Stomach (tissue), 9 donors: ENCODE measurements around the gene ZNF358. TPM values are rescaled to one million over a fixed set of nuclear protein-coding genes. Genes with fewer than 3 reads are reported as not detected.

Experiments used
- DNase-seq, 2 donors: peaks; one replicate each; pipeline versions ENCODE4 v3.0.0 to v3.0.0-alpha.2; 2013 to 2019
- H3K27ac ChIP-seq, 5 donors: fragments of 200-600 bp in 4 of 5; sonication (generic) in 4 of 5; one replicate each; pipeline ENCODE4 v1.5.1; 2013 to 2019; ENCODE audit warnings: mild to moderate bottlenecking in 1 of 5, moderate library complexity in 1 of 5
- H3K27me3 ChIP-seq, 3 donors: fragments of 200-600 bp; sonication (generic); one replicate each; pipeline ENCODE4 v1.5.1; 2017 to 2019; ENCODE audit warnings: mixed run types in 1 of 3
- H3K36me3 ChIP-seq, 4 donors: fragments of 200-600 bp; sonication (generic); 1 replicate in 3 of 4; 2 replicates in 1 of 4; pipeline ENCODE4 v1.5.1; 2016 to 2019
- H3K4me1 ChIP-seq, 4 donors: fragments of 200-600 bp; sonication (generic); one replicate each; pipeline ENCODE4 v1.5.1; 2016 to 2019
- H3K4me3 ChIP-seq, 4 donors: fragments of 200-600 bp; sonication (generic) in 3 of 4; one replicate each; pipeline ENCODE4 v1.5.1; 2016 to 2019; ENCODE audit warnings: mild to moderate bottlenecking in 1 of 4
- H3K9me3 ChIP-seq, 4 donors: fragments of 200-600 bp; sonication (generic); one replicate each; pipeline ENCODE4 v1.5.1; 2016 to 2019
- CTCF ChIP-seq, 7 experiments: fragments of 450-650 bp in 4 of 7; fragments of 200-600 bp in 3 of 7; sonication (generic) in 3 of 7; IDR thresholded peaks; one replicate each; pipeline ENCODE4 v1.5.1; 2016 to 2019; ENCODE audit warnings: antibody characterized with exemption in 7 of 7, control low read depth in 2 of 7, mild to moderate bottlenecking in 1 of 7
- EP300 ChIP-seq: sonication (generic); formaldehyde crosslinking; IDR thresholded peaks from one replicate; pipeline ENCODE4 v1.6.1; 2017; ENCODE audit warnings: antibody characterized with exemption
- POLR2A ChIP-seq, 4 donors: fragments of 450-650 bp; IDR thresholded peaks; one replicate each; pipeline ENCODE4 v1.6.1; 2016; ENCODE audit warnings: antibody characterized with exemption in 4 of 4, control low read depth in 2 of 4, mild to moderate bottlenecking in 1 of 4, moderate library complexity in 1 of 4
- POLR2AphosphoS5 ChIP-seq, 3 donors: sonication (generic); formaldehyde crosslinking; IDR thresholded peaks; one replicate each; pipeline ENCODE4 v1.6.1; 2016; ENCODE audit warnings: antibody characterized with exemption in 3 of 3
- WGBS, 5 donors: extraction: QIAGEN DNeasy Blood & Tissue Kit in 3 of 5; methylation state at CpG; one replicate each; pipeline versions ENCODE4 v1.1.5 to v1.1.7; 2013 to 2018; 5-methylcytosine and 5-hydroxymethylcytosine counted together
- intact Hi-C: fragments of 100-400 bp; cut with DNase I; formaldehyde crosslinking; loops from one replicate; pipeline ENCODE4 v1.15.1; 2023; ENCODE audit warnings: low total_unique reads
- polyA plus RNA-seq, 3 donors: library from polyadenylated mRNA; stranded (reverse); fragments of 200-250 nt; gene quantifications; one replicate each; pipeline ENCODE4 v1.2.3, GENCODE V29; 2013
- total RNA-seq, 5 donors: library from RNA; depleted of rRNA; stranded (reverse); fragments of >200 nt; gene quantifications; one replicate each; pipeline versions ENCODE4 v1.1.0 to v1.2.3, GENCODE V29; 2014 to 2016
- donor health status: healthy with polysubstance abuse.
- donor health status: Bipolar disorder and iron deficiency.
- donor health status: healthy.

The ZNF358 gene
- total and polyA plus RNA-seq, 8 donors: 6.2 to 304 (median 74.1) TPM

- H3K4me1 ChIP-seq: peaks cover 9 to 37% (median 11%) of the 10 kb centered on the region in 4 donors
- peaks cover 0 to 27% (median 13%) of the 10 kb centered on the region in 3 donors for H3K27me3 ChIP-seq
- DNase-seq: peak in 1 of 2 donors; percentile 44
- 45 to 56% (median 53%) methylated on average over 7 of the region's 7 CpGs for WGBS, 5 donors
- intact Hi-C loops: no loop called here
- H3K36me3 ChIP-seq: no peaks in the 10 kb centered on the region
- H3K9me3 ChIP-seq: no peaks in the 10 kb centered on the region
- no peak for TF ChIP-seq POLR2A (IDR thresholded peaks at IDR 0.05)
- TF ChIP-seq CTCF (IDR thresholded peaks at IDR 0.05): peak in 2 of 7 experiments; percentile 8 to 14
- no peak for TF ChIP-seq POLR2AphosphoS5 (IDR thresholded peaks at IDR 0.05)
- no peak overlapping the region for H3K4me3 ChIP-seq
- H3K27ac ChIP-seq: no peak overlapping the region
These were observed 18.6 kb upstream of the ZNF358 start for GRCh38 chr19:7497292-7497691.

- TF ChIP-seq POLR2AphosphoS5 (IDR thresholded peaks at IDR 0.05) (peak in 1 of 3 donors; percentile 27), POLR2A (IDR thresholded peaks at IDR 0.05) (no peak)
- H3K27me3 ChIP-seq: peaks cover 4 to 54% (median 13%) of the 10 kb centered on the region in 3 donors
- peak overlapping the region; percentile 41 to 63 (median 52) for H3K4me3 ChIP-seq
- intact Hi-C loops: no loop called here
- H3K9me3 ChIP-seq: no peaks in the 10 kb centered on the region
- no peaks in the 10 kb centered on the region for H3K36me3 ChIP-seq
- WGBS, 5 donors: 2 to 7% (median 3%) methylated on average over 12 to 93 of the region's 93 CpGs
- no peak overlapping the region for H3K27ac ChIP-seq
- DNase-seq: peak; percentile 72 to 92
- H3K4me1 ChIP-seq: peaks cover 17 to 23% (median 20%) of the 10 kb centered on the region in 4 donors
These were observed 15.0 kb upstream of the ZNF358 start for GRCh38 chr19:7500811-7501450.

- no peak for DNase-seq
- WGBS, 5 donors: 49 to 74% (median 62%) methylated on average over 2 of the region's 2 CpGs
- H3K27me3 ChIP-seq: peaks cover 4 to 58% (median 13%) of the 10 kb centered on the region in 3 donors
- TF ChIP-seq POLR2A (IDR thresholded peaks at IDR 0.05) (no peak), POLR2AphosphoS5 (IDR thresholded peaks at IDR 0.05) (no peak), CTCF (IDR thresholded peaks at IDR 0.05) (no peak)
- H3K4me3 ChIP-seq: no peak overlapping the region
- no peak overlapping the region for H3K27ac ChIP-seq
- no peaks in the 10 kb centered on the region for H3K9me3 ChIP-seq
- intact Hi-C loops: no loop called here
- H3K36me3 ChIP-seq: no peaks in the 10 kb centered on the region
- H3K4me1 ChIP-seq: peaks cover 22 to 34% (median 27%) of the 10 kb centered on the region in 4 donors
These were observed 13.4 kb upstream of the ZNF358 start for GRCh38 chr19:7502552-7502951.

DNA sequence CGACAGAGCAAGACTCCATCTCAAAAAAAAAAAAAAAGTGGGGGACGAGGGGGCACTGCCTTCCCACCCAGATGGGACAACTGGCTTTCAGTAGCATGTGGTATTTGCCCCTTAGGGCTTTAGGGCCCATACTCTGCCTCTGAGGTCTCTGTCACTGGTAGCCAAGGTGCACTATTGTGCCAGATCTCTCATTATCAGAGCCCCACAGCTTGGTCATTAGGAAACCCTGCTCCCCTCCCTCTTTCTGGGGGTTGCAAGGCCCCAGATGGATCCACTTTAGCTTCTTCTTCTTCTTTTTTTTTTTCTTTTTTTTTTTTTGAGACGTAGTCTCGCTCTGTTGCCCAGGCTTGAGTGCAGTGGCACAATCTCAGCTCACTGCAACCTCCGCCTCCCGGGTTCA, 11.2 kb upstream of the ZNF358 start:
- intact Hi-C loops: no loop called here
- Histone ChIP-seq H3K27me3 (peaks cover 4 to 58% (median 13%) of the 10 kb centered on the region in 3 donors), H3K4me1 (peaks cover 22 to 42% (median 30%) of the 10 kb centered on the region in 4 donors), H3K27ac (no peak overlapping the region), H3K9me3 (no peaks in the 10 kb centered on the region), H3K36me3 (no peaks in the 10 kb centered on the region), H3K4me3 (no peak overlapping the region)
- no peak for TF ChIP-seq CTCF (IDR thresholded peaks at IDR 0.05)
- DNase-seq: no peak
- WGBS, 5 donors: 81 to 92% (median 88%) methylated on average over 6 of the region's 6 CpGs

DNA sequence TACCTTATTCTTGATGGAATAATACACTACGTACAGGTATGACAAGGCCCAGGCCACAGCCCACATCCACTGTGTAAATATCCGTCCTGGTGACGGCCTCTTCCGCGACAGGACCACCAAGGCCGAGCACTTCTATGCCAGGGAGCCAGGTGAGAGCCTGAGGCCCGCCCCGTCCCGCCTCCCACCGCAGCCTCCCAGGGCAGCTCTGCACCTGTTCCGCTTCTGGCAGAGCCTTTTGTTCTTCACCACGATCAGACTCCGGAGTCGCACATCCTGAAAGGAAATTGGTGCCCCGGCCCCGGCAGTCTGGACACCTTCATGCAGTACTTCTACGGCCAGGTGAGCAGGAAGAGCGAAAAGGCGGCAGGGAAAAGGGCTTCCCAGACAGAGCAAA, 10.6 kb upstream of the ZNF358 start:
- intact Hi-C loops: no loop called here
- peaks cover 22 to 42% (median 30%) of the 10 kb centered on the region in 4 donors for H3K4me1 ChIP-seq
- no peak overlapping the region for H3K27ac ChIP-seq
- peak in 1 of 2 donors; percentile 62 for DNase-seq
- peaks cover 4 to 52% (median 13%) of the 10 kb centered on the region in 3 donors for H3K27me3 ChIP-seq
- H3K36me3 ChIP-seq: no peaks in the 10 kb centered on the region
- WGBS, 5 donors: 14 to 39% (median 23%) methylated on average over 15 to 19 of the region's 19 CpGs
- no peaks in the 10 kb centered on the region for H3K9me3 ChIP-seq
- no peak for TF ChIP-seq POLR2A (IDR thresholded peaks at IDR 0.05)
- TF ChIP-seq CTCF (IDR thresholded peaks at IDR 0.05): no peak
- TF ChIP-seq EP300: no peak
- TF ChIP-seq POLR2AphosphoS5 (IDR thresholded peaks at IDR 0.05): no peak
- peak overlapping the region; percentile 20 to 37 (median 28) for H3K4me3 ChIP-seq
